GM23338 (cell line): ENCODE data around the gene PSMB5. TPM values are rescaled to one million over a fixed set of nuclear protein-coding genes. Genes with fewer than 3 reads are reported as not detected.

Experiments
- ATAC-seq: fragments of 200-7000 bp; cut with Tn5 transposase; 3 replicates; pipeline ENCODE4 v1.9.1; 2020
- DNase-seq: peaks from one replicate; pipeline ENCODE4 v3.0.0-alpha.2; 2015; ENCODE audit warnings: low spot score
- H2AFZ ChIP-seq: fragments of 200-600 bp; sonication (generic); 2 replicates; pipeline ENCODE4 v1.8.0; 2016; ENCODE audit warnings: antibody characterized with exemption, mild to moderate bottlenecking, moderate library complexity
- H3F3A ChIP-seq: fragments of 200-600 bp; sonication (generic); replicated peaks from 2 replicates; pipeline ENCODE4 v1.8.0; 2017; ENCODE audit warnings: antibody characterized with exemption, mixed run types, low read depth
- H3K27ac ChIP-seq: fragments of 200-600 bp; sonication (generic); 2 replicates; pipeline ENCODE4 v1.6.1; 2016; ENCODE audit warnings: low read depth
- H3K27me3 ChIP-seq: fragments of 200-600 bp; sonication (generic); 2 replicates; pipeline ENCODE4 v1.8.0; 2016; ENCODE audit warnings: mild to moderate bottlenecking, mixed run types, moderate library complexity; ENCODE audit not compliant: insufficient read depth
- H3K36me3 ChIP-seq: fragments of 200-600 bp; sonication (generic); 2 replicates; pipeline ENCODE4 v1.8.0; 2016; ENCODE audit warnings: mild to moderate bottlenecking; ENCODE audit not compliant: insufficient read depth
- H3K4me1 ChIP-seq: fragments of 200-600 bp; sonication (generic); 2 replicates; pipeline ENCODE4 v1.8.0; 2016; ENCODE audit warnings: mild to moderate bottlenecking, moderate library complexity; ENCODE audit not compliant: insufficient read depth
- H3K4me2 ChIP-seq: fragments of 200-600 bp; sonication (generic); 2 replicates; pipeline ENCODE4 v1.7.1; 2017; ENCODE audit warnings: mixed run types
- H3K4me3 ChIP-seq: fragments of 200-600 bp; sonication (generic); 2 replicates; pipeline ENCODE4 v1.6.1; 2016; ENCODE audit warnings: mixed run types
- H3K79me2 ChIP-seq: fragments of 200-600 bp; sonication (generic); replicated peaks from 2 replicates; pipeline ENCODE4 v1.8.0; 2017; ENCODE audit warnings: mild to moderate bottlenecking; ENCODE audit not compliant: insufficient read depth
- H3K9me2 ChIP-seq: fragments of 200-600 bp; sonication (generic); 2 replicates; pipeline ENCODE4 v1.8.0; 2017; ENCODE audit not compliant: insufficient read depth
- H4K20me1 ChIP-seq: fragments of 200-600 bp; sonication (generic); replicated peaks from 2 replicates; pipeline ENCODE4 v1.8.0; 2017; ENCODE audit warnings: mild to moderate bottlenecking; ENCODE audit not compliant: insufficient read depth
- H3K27ac Mint-ChIP-seq: 2 replicates; pipeline ENCODE4 v1.8.0; 2020; ENCODE audit warnings: inconsistent platforms, mild to moderate bottlenecking, moderate library complexity, mixed read lengths
- H3K27me3 Mint-ChIP-seq: 3 replicates; pipeline ENCODE4 v1.8.0; 2022; ENCODE audit warnings: low read depth, mild to moderate bottlenecking, moderate library complexity, mixed read lengths, inconsistent platforms; ENCODE audit not compliant: insufficient read depth, poor library complexity
- H3K36me3 Mint-ChIP-seq: 3 replicates; pipeline ENCODE4 v1.8.0; 2021; ENCODE audit warnings: low read depth, mild to moderate bottlenecking, inconsistent platforms, moderate library complexity, mixed read lengths
- H3K4me1 Mint-ChIP-seq: 3 replicates; pipeline ENCODE4 v1.8.0; 2020; ENCODE audit warnings: mild to moderate bottlenecking, inconsistent platforms, mixed read lengths
- H3K4me3 Mint-ChIP-seq: 3 replicates; pipeline ENCODE4 v1.8.0; 2021; ENCODE audit warnings: moderate library complexity, mild to moderate bottlenecking, inconsistent platforms, mixed read lengths
- H3K9me3 Mint-ChIP-seq: 3 replicates; pipeline ENCODE4 v1.8.0; 2020; ENCODE audit warnings: moderate library complexity, mild to moderate bottlenecking, inconsistent platforms, mixed read lengths
- CTCF ChIP-seq, 2 experiments: fragments of 200-600 bp in 1 of 2; sonication (generic) in 1 of 2; conservative IDR thresholded peaks; 2 replicates each; pipeline versions ENCODE4 v1.5.1 to v1.6.1; 2016 to 2017; ENCODE audit warnings: antibody characterized with exemption in 2 of 2, low read depth in 2 of 2, mild to moderate bottlenecking in 2 of 2, moderate library complexity in 1 of 2
- ETS1 ChIP-seq: IDR thresholded peaks from 2 replicates; pipeline ENCODE4 v1.6.1; 2016; ENCODE audit warnings: antibody characterized with exemption
- JUNB ChIP-seq: IDR thresholded peaks from one replicate; pipeline ENCODE4 v1.6.1; 2016; ENCODE audit warnings: antibody characterized with exemption; ENCODE audit not compliant: unreplicated experiment
- NANOG ChIP-seq: IDR thresholded peaks from 2 replicates; pipeline ENCODE4 v1.6.1; 2016; ENCODE audit warnings: antibody characterized with exemption, borderline replicate concordance
- REST ChIP-seq: IDR thresholded peaks from one replicate; pipeline ENCODE4 v1.6.1; 2018; ENCODE audit warnings: antibody characterized with exemption; ENCODE audit not compliant: unreplicated experiment
- STAT1 ChIP-seq: IDR thresholded peaks from one replicate; pipeline ENCODE4 v1.6.1; 2016; ENCODE audit warnings: antibody characterized with exemption; ENCODE audit not compliant: unreplicated experiment
- ZNF462 ChIP-seq: fragments of 250-450 bp; sonication (Bioruptor Pico); IDR thresholded peaks from 2 replicates; pipeline ENCODE4 v1.5.0; 2020; ENCODE audit warnings: mild to moderate bottlenecking, moderate library complexity
- polyA plus RNA-seq: library from polyadenylated mRNA; unstranded; fragments of >200 nt; fragmentation: Nextera tagmentation; extraction: Ambion mirVana; gene quantifications from 2 replicates; pipeline ENCODE4 v1.2.1, GENCODE V29; 2016
- total RNA-seq: library from RNA; depleted of rRNA; stranded (reverse); fragments of >200 nt; shearing (Covaris generic); gene quantifications from 2 replicates; pipeline ENCODE4 v1.2.3, GENCODE V29; 2014

The PSMB5 gene
- total and polyA plus RNA-seq, 2 experiments from 2014 or later = 265 to 341 TPM

- Mint-ChIP-seq H3K9me3 (no peaks in the 10 kb centered on the region), H3K4me3 (peak overlapping the region; percentile 73), H3K27me3 (peaks cover 18% of the 10 kb centered on the region), H3K27ac (no peak overlapping the region), H3K36me3 (peaks cover 42% of the 10 kb centered on the region), H3K4me1 (peaks cover 17% of the 10 kb centered on the region)
- H3K4me3 ChIP-seq = peak overlapping the region; percentile 86
- H3K4me2 ChIP-seq = peak overlapping the region; percentile 98
- no peaks in the 10 kb centered on the region for H3K9me2 ChIP-seq
- DNase-seq (peak; percentile 87), ATAC-seq (peak; percentile 64)
- H3K27ac ChIP-seq = no peak overlapping the region
- H3K36me3 ChIP-seq = peaks cover 10% of the 10 kb centered on the region
- peaks cover 21% of the 10 kb centered on the region for H3F3A ChIP-seq
- peaks cover 4% of the 10 kb centered on the region; the same call in 1 of the 2 replicates for H3K27me3 ChIP-seq
- peaks cover 6% of the 10 kb centered on the region; the same call in 1 of the 2 replicates for H4K20me1 ChIP-seq
- no peaks in the 10 kb centered on the region for H3K79me2 ChIP-seq
- TF ChIP-seq REST = no peak
- TF ChIP-seq JUNB = no peak
- TF ChIP-seq CTCF (conservative IDR thresholded peaks at IDR 0.05; ENCODE audit: low read depth in 2 of 2) = peak; percentile 81 to 84
- peaks cover 14% of the 10 kb centered on the region; the same call in 1 of the 2 replicates for H3K4me1 ChIP-seq
- peak overlapping the region; percentile 90 for H2AFZ ChIP-seq
Measured at GRCh38 chr14:23056145-23056955, 21.6 kb upstream of the PSMB5 start.

- Histone ChIP-seq H3K4me3 (peak overlapping the region; percentile 86; the same call in 1 of the 2 replicates), H3K36me3 (peaks cover 6% of the 10 kb centered on the region), H3K79me2 (no peaks in the 10 kb centered on the region), H3K27ac (no peak overlapping the region), H3K4me1 (peaks cover 14% of the 10 kb centered on the region; the same call in 1 of the 2 replicates), H2AFZ (no peak overlapping the region), H3F3A (peaks cover 17% of the 10 kb centered on the region), H3K9me2 (no peaks in the 10 kb centered on the region), H4K20me1 (peaks cover 6% of the 10 kb centered on the region; the same call in 1 of the 2 replicates), H3K4me2 (peak overlapping the region; percentile 98), H3K27me3 (peaks cover 4% of the 10 kb centered on the region; the same call in 1 of the 2 replicates)
- no peak for DNase-seq
- Mint-ChIP-seq H3K4me3 (peak overlapping the region; percentile 73), H3K36me3 (peaks cover 35% of the 10 kb centered on the region), H3K9me3 (no peaks in the 10 kb centered on the region), H3K4me1 (peaks cover 15% of the 10 kb centered on the region), H3K27ac (no peak overlapping the region), H3K27me3 (peaks cover 18% of the 10 kb centered on the region)
- no peak for ATAC-seq
- TF ChIP-seq NANOG = no peak
- TF ChIP-seq STAT1 = no peak
- no peak for TF ChIP-seq ZNF462
- no peak for TF ChIP-seq ETS1
Measured at GRCh38 chr14:23055621-23056144, 21.0 kb upstream of the PSMB5 start.
